NCI-H1694 treated with DMSO at 0.1 percent for 48 hours (cell line): ENCODE data around the gene DRD1.
"Not testable (repeated sequence)": the region's sequence is repeated elsewhere in the genome, so short reads cannot be mapped to it uniquely, and the experiment has no call there.

Experiments
- DNase-seq: peaks from one replicate; lab custom pipeline; 2025; lab: John Stamatoyannopoulos, UW

The DRD1 gene

GRCh38 chr5:175467983-175468690 lies 24.2 kb upstream of the DRD1 start:
- DNase-seq: no peak

GRCh38 chr5:175466700-175467318 lies 22.8 kb upstream of the DRD1 start:
- DNase-seq: no peak

- no peak for DNase-seq
Observed at GRCh38 chr5:175465282-175465681, 21.3 kb upstream of the DRD1 start.

GRCh38 chr5:175464942-175465233 lies 20.9 kb upstream of the DRD1 start:
- DNase-seq: no peak

- DNase-seq: peak; percentile 34
Observed at GRCh38 chr5:175464074-175464941, 20.3 kb upstream of the DRD1 start.

GRCh38 chr5:175463641-175464040 lies 19.7 kb upstream of the DRD1 start:
- DNase-seq: no peak

GRCh38 chr5:175461370-175461769 lies 17.4 kb upstream of the DRD1 start:
- DNase-seq: no peak

GRCh38 chr5:175460552-175460951 lies 16.6 kb upstream of the DRD1 start:
- DNase-seq: no peak

- peak; percentile 31 for DNase-seq
Observed at GRCh38 chr5:175460126-175460525, 16.1 kb upstream of the DRD1 start.

GRCh38 chr5:175457466-175457865 lies 13.5 kb upstream of the DRD1 start:
- DNase-seq: no peak

GRCh38 chr5:175456105-175456742 lies 12.2 kb upstream of the DRD1 start:
- no peak for DNase-seq

GRCh38 chr5:175454338-175454737 lies 10.4 kb upstream of the DRD1 start:
- not testable (repeated sequence) for DNase-seq

GRCh38 chr5:175452166-175452565 lies 8.2 kb upstream of the DRD1 start:
- no peak for DNase-seq

GRCh38 chr5:175448276-175448675 lies 4.3 kb upstream of the DRD1 start:
- DNase-seq: no peak

GRCh38 chr5:175447571-175447970 lies 3.6 kb upstream of the DRD1 start:
- no peak for DNase-seq

- not testable (repeated sequence) for DNase-seq
Observed at GRCh38 chr5:175446378-175446777, 2.4 kb upstream of the DRD1 start.

- no peak for DNase-seq
Observed at GRCh38 chr5:175444905-175445456, 999 bp upstream of the DRD1 start.

- DNase-seq: no peak
Observed at GRCh38 chr5:175443514-175444059, 395 bp downstream of the DRD1 start.

- DNase-seq: no peak
Observed at GRCh38 chr5:175438234-175438857, 5.6 kb downstream of the DRD1 start.

GRCh38 chr5:175436359-175436758 lies 7.6 kb downstream of the DRD1 start:
- no peak for DNase-seq

- no peak for DNase-seq
Observed at GRCh38 chr5:175434800-175435199, 9.2 kb downstream of the DRD1 start.

- no peak for DNase-seq
Observed at GRCh38 chr5:175427762-175428161, 16.2 kb downstream of the DRD1 start.
